ENCODE measurements around the gene MAGI2. TPM values are rescaled to one million over a fixed set of nuclear protein-coding genes. Genes with fewer than 3 reads are reported as not detected.

MAGI2 gene
- total RNA-seq, 2 experiments from 2014 or later, result 0.03 to 0.17 TPM

GRCh38 chr7:77989981-77990566 is 1463.4 kb downstream of the MAGI2 start:
- H3K4me3 ChIP-seq (ENCODE audit: low read depth, low read length, poor library complexity, severe bottlenecking), result no peak overlapping the region
- H3K27ac ChIP-seq (ENCODE audit: low read depth, low read length, poor library complexity, severe bottlenecking), result no peak overlapping the region
- BruUV-seq (replicated peaks), result no TSS peak
- H4K20me1 ChIP-seq (ENCODE audit: insufficient read depth, low read length), result no peaks in the 10 kb centered on the region
- intact Hi-C loops (cut with micrococcal nuclease; ENCODE audit: unreplicated experiment), result no loop called here
- POLR2A ChIA-PET, result interaction anchor here (0.6 to 1.1 kb wide), 2 partner anchors 20 to 36 kb away, joined by 3 to 5 read pairs; no protein-coding TSS in a partner anchor
- no peak overlapping the region for H2AFZ ChIP-seq (ENCODE audit: low read length)
- peak; percentile 23 for DNase-seq (ENCODE audit: low spot score)
- H3K4me2 ChIP-seq (ENCODE audit: low read length), result no peak overlapping the region
- no peaks in the 10 kb centered on the region for H3K9me2 ChIP-seq (ENCODE audit: insufficient read depth, low read length)
- CTCF ChIA-PET (ENCODE audit: unreplicated experiment), result no interaction called here
- H3K36me3 ChIP-seq (ENCODE audit: insufficient read depth, low read length), result no peaks in the 10 kb centered on the region
- no peaks in the 10 kb centered on the region for H3K79me2 ChIP-seq (ENCODE audit: insufficient read depth, low read depth, low read length)
- H3K9me3 ChIP-seq (ENCODE audit: low read length), result no peaks in the 10 kb centered on the region
- TF ChIP-seq EZH2phosphoT487 (IDR thresholded peaks at IDR 0.05; ENCODE audit: borderline replicate concordance, low read depth, low read length) (no peak), CTCF (conservative IDR thresholded peaks at IDR 0.05; ENCODE audit: low read length) (peak; percentile 69)
- H3K4me1 ChIP-seq (ENCODE audit: insufficient read depth, low read length, poor library complexity, severe bottlenecking), result no peaks in the 10 kb centered on the region

- H3K36me3 ChIP-seq (ENCODE audit: insufficient read depth, low read length), result no peaks in the 10 kb centered on the region
- POLR2A ChIA-PET, result interaction anchor here (0.9 kb wide), 1 partner anchor 10 kb away, joined by 5 read pairs; no protein-coding TSS in a partner anchor
- H3K9me3 ChIP-seq (ENCODE audit: low read length), result no peaks in the 10 kb centered on the region
- no peaks in the 10 kb centered on the region for H4K20me1 ChIP-seq (ENCODE audit: insufficient read depth, low read length)
- no peaks in the 10 kb centered on the region for H3K79me2 ChIP-seq (ENCODE audit: insufficient read depth, low read depth, low read length)
- BruUV-seq (replicated peaks), result no TSS peak
- TF ChIP-seq CTCF (conservative IDR thresholded peaks at IDR 0.05; ENCODE audit: low read length) (no peak), EZH2phosphoT487 (IDR thresholded peaks at IDR 0.05; ENCODE audit: borderline replicate concordance, low read depth, low read length) (no peak)
- no peak overlapping the region for H3K4me3 ChIP-seq (ENCODE audit: low read depth, low read length, poor library complexity, severe bottlenecking)
- no peak for DNase-seq (ENCODE audit: low spot score)
- no peaks in the 10 kb centered on the region for H3K9me2 ChIP-seq (ENCODE audit: insufficient read depth, low read length)
- no peak overlapping the region for H2AFZ ChIP-seq (ENCODE audit: low read length)
- intact Hi-C loops (cut with micrococcal nuclease; ENCODE audit: unreplicated experiment), result no loop called here
- H3K27ac ChIP-seq (ENCODE audit: low read depth, low read length, poor library complexity, severe bottlenecking), result no peak overlapping the region
- no peak overlapping the region for H3K4me2 ChIP-seq (ENCODE audit: low read length)
- no peaks in the 10 kb centered on the region for H3K4me1 ChIP-seq (ENCODE audit: insufficient read depth, low read length, poor library complexity, severe bottlenecking)
- CTCF ChIA-PET (ENCODE audit: unreplicated experiment), result no interaction called here
These were observed 1467.5 kb downstream of the MAGI2 start for GRCh38 chr7:77985974-77986339.

GRCh38 chr7:77985232-77985973 is 1468.1 kb downstream of the MAGI2 start:
- H3K79me2 ChIP-seq (ENCODE audit: insufficient read depth, low read depth, low read length), result no peaks in the 10 kb centered on the region
- TF ChIP-seq EZH2phosphoT487 (IDR thresholded peaks at IDR 0.05; ENCODE audit: borderline replicate concordance, low read depth, low read length) (no peak), CTCF (conservative IDR thresholded peaks at IDR 0.05; ENCODE audit: low read length) (no peak)
- no peaks in the 10 kb centered on the region for H3K4me1 ChIP-seq (ENCODE audit: insufficient read depth, low read length, poor library complexity, severe bottlenecking)
- ChIA-PET POLR2A (interaction anchor here (0.9 kb wide), 1 partner anchor 11 kb away, joined by 5 read pairs; no protein-coding TSS in a partner anchor), CTCF (ENCODE audit: unreplicated experiment) (no interaction called here)
- no peak overlapping the region for H3K4me2 ChIP-seq (ENCODE audit: low read length)
- no peak for DNase-seq (ENCODE audit: low spot score)
- H3K36me3 ChIP-seq (ENCODE audit: insufficient read depth, low read length), result no peaks in the 10 kb centered on the region
- no peak overlapping the region for H2AFZ ChIP-seq (ENCODE audit: low read length)
- H4K20me1 ChIP-seq (ENCODE audit: insufficient read depth, low read length), result no peaks in the 10 kb centered on the region
- no peak overlapping the region for H3K27ac ChIP-seq (ENCODE audit: low read depth, low read length, poor library complexity, severe bottlenecking)
- no TSS peak for BruUV-seq (replicated peaks)
- intact Hi-C loops (cut with micrococcal nuclease; ENCODE audit: unreplicated experiment), result no loop called here
- H3K9me2 ChIP-seq (ENCODE audit: insufficient read depth, low read length), result no peaks in the 10 kb centered on the region
- H3K9me3 ChIP-seq (ENCODE audit: low read length), result no peaks in the 10 kb centered on the region
- no peak overlapping the region for H3K4me3 ChIP-seq (ENCODE audit: low read depth, low read length, poor library complexity, severe bottlenecking)
